ENCODE results near the gene PLPP1. TPM values are rescaled to one million over a fixed set of nuclear protein-coding genes. Genes with fewer than 3 reads are reported as not detected.
A peak's percentile ranks its signal among the peaks of the same experiment; 100 is the strongest.
"Not testable (repeated sequence)": the region's sequence is repeated elsewhere in the genome, so short reads cannot be mapped to it uniquely, and the experiment has no call there.

Gene PLPP1
- total RNA-seq, 2 donors from 2014 or later, result 5.9 to 6.8 TPM

DNA sequence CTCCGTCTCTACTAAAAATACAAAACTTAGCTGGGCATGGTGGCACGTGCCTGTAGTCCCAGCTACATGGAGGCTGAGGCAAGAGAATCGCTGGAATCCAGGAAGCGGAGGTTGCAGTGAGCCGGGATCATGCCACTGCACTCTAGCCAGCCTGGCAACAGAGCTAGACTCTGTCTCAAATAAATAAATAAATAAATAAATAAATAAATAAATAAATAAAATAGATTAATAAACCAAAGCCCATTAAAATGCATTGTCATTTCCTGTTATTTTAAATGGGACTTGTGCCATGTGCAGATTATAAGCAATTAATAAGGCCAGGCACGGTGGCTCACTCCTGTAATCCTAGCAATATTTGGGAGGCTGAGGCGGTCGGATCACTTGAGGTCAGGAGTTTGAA lies 2.6 kb upstream of the PLPP1 start:
- not testable (repeated sequence) for H3K27ac Mint-ChIP-seq; H3K9me3 Mint-ChIP-seq; H3K4me3 Mint-ChIP-seq; H3K36me3 Mint-ChIP-seq; DNase-seq (ENCODE audit: low spot score); ATAC-seq; H3K27me3 Mint-ChIP-seq
- peaks cover 13 to 20% of the 10 kb centered on the region in 2 donors for H3K4me1 Mint-ChIP-seq (ENCODE audit: low read depth in 2 of 2)

DNA sequence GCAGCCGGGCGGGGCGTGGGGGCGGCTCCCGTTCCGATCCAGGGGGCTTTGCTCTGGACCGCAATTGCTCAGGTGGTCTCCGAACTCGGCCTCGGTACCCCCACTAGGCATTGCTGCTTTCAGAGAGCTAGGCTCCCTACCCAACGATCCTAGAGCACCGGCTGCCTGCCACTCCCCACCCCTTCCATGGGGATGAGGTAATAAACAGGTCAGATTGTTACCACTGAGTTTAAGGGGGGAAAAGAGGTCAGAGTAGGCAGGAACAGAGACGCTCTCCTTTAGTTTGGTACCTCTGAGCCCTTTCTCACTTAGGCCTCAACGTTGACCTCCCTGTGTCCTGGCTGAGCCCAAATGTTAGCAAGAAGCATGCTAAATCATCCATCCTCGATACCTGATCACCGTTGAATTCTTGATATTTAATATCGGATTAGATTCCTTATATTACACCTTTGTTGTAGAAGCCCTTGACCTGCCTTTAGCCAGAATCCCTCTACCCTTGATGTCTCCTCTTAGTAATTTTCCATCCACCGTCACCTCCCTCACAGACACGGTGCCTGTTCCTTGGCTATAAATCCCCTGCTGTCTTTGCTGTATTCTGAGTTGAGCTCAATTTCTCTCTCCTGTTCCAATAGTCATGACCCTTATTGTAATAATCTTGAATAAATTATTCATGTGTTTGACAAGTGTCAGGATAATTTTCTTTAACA lies 588 bp upstream of the PLPP1 start:
- Mint-ChIP-seq H3K27me3 (peaks cover 0 to 6% of the 10 kb centered on the region in 2 donors), H3K4me3 (peak overlapping the region; percentile 92), H3K9me3 (no peaks in the 10 kb centered on the region), H3K27ac (peak overlapping the region; percentile 74 to 77), H3K4me1 (ENCODE audit: low read depth in 2 of 2) (peaks cover 13 to 20% of the 10 kb centered on the region in 2 donors), H3K36me3 (no peaks in the 10 kb centered on the region)
- DNase-seq (ENCODE audit: low spot score) (no peak), ATAC-seq (peak in 1 of 2 donors; percentile 3)

DNA sequence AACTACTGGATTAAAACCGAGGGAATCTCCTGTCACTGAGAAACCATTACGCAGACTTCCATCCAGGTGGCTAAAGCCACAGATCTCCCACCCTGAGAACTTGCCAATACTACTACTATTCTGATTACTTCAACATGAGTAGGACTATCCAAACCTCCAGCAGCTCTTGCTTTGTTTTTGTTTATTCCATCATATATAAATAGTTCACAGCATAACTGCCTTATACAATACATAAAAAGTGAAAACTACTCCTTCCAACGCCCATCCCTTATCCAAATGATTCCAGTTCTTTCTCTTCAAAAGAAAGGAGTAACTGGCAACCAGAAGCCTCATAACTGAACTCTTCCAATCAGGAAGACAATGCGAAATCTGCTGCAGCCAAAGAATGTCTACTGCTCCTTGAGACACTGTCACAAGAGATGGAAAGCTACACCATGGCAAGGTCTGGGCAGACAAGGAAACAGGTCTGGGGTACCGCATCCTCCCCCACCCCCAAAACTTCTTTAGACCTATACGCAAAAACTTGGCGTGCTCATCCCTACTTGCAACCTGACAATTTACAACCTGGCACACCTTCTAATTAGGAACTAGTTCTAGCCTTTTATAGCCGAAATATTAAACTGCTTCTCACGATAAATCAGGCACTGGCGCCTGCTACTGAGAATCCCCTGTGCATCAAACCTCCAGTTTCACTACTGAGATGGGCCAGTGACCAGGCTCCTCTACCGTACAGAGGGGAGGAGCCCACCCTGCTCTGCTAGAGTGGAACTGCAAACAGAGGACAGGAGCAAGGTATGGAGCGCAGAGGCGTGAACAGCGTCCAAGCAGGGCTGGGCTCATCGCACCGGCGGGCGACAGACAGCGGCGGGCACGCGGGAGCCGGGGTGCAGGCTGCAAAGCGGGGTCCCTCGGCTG lies 986 bp downstream of the PLPP1 start:
- H3K4me1 Mint-ChIP-seq (ENCODE audit: low read depth in 2 of 2), result peaks cover 13 to 18% of the 10 kb centered on the region in 2 donors
- H3K27me3 Mint-ChIP-seq, result peaks cover 0 to 6% of the 10 kb centered on the region in 2 donors
- no peaks in the 10 kb centered on the region for H3K9me3 Mint-ChIP-seq
- H3K36me3 Mint-ChIP-seq, result no peaks in the 10 kb centered on the region
- peak overlapping the region; percentile 92 for H3K4me3 Mint-ChIP-seq
- H3K27ac Mint-ChIP-seq, result peak overlapping the region in 1 of 2 donors; percentile 56
- ATAC-seq (peak; percentile 59 to 67), DNase-seq (ENCODE audit: low spot score) (no peak)

DNA sequence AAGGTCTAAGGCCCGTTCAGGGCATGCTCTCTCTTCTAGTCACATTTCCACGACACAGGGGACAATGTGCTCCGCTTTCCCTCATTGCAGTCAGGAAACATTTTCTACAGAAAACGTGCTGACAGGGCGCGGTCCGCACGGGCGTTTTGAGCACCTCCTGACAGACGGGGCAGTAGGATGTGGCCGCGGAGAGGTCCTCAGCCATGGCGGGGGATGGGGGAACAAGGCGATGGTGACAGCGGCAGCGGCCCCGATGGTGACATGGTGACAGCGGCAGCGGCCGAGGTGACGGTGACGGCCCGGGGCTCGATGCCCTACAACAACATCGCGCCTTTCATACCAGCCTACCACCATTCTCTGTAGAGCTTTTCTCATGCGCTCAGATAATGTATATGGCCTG lies 4.1 kb downstream of the PLPP1 start:
- H3K4me3 Mint-ChIP-seq, result no peak overlapping the region
- no peaks in the 10 kb centered on the region for H3K9me3 Mint-ChIP-seq
- no peak overlapping the region for H3K27ac Mint-ChIP-seq
- no peaks in the 10 kb centered on the region for H3K36me3 Mint-ChIP-seq
- peaks cover 0 to 10% of the 10 kb centered on the region in 2 donors for H3K27me3 Mint-ChIP-seq
- ATAC-seq, result no peak
- H3K4me1 Mint-ChIP-seq (ENCODE audit: low read depth in 2 of 2), result peaks cover 12 to 13% of the 10 kb centered on the region in 2 donors
- no peak for DNase-seq (ENCODE audit: low spot score)

DNA sequence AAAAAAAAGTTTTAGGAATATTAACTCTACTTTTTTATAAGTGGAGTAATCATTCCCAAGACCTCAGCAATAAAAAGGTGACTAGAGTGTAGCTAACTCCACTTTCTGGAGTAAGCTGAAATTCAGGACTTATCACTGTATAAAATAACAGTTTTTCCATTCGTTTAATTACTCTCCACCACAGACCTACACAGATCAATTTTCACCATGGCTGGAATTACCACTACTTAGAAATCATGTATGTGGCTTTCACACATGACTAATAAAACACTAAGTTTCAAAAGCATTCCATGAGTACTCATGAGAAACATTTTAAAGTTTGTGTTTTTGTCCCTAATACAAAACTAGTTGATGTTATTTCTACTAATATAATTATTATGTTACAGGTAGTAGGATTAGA lies 9.9 kb downstream of the PLPP1 start:
- Mint-ChIP-seq H3K27ac (no peak overlapping the region), H3K4me1 (ENCODE audit: low read depth in 2 of 2) (no peaks in the 10 kb centered on the region), H3K4me3 (no peak overlapping the region), H3K27me3 (peaks cover 0 to 6% of the 10 kb centered on the region in 2 donors), H3K36me3 (no peaks in the 10 kb centered on the region), H3K9me3 (no peaks in the 10 kb centered on the region)
- DNase-seq (ENCODE audit: low spot score), result no peak
- ATAC-seq, result peak in 1 of 2 donors; percentile 31

DNA sequence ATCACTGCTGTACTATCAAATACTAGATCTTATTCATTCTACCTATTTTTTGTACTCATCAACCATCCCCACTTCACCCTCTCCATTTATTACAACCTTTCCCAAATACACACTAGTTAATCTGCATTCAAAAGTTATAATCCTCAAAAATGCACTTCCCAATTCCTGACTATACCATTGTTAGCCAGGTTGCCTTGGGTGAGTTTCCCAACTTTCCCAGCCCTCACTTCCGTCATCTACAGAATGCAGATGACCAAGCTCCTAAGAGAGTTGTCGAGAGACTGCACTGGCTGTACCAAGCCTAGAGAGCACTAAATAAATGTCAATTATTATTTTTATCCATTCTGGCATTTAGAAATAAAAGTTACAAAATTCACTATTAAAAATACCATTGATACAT lies 11.5 kb downstream of the PLPP1 start:
- Mint-ChIP-seq H3K27ac (no peak overlapping the region), H3K36me3 (no peaks in the 10 kb centered on the region), H3K9me3 (no peaks in the 10 kb centered on the region), H3K4me1 (ENCODE audit: low read depth in 2 of 2) (no peaks in the 10 kb centered on the region), H3K27me3 (peaks cover 0 to 6% of the 10 kb centered on the region in 2 donors), H3K4me3 (no peak overlapping the region)
- DNase-seq (ENCODE audit: low spot score), result no peak
- no peak for ATAC-seq

DNA sequence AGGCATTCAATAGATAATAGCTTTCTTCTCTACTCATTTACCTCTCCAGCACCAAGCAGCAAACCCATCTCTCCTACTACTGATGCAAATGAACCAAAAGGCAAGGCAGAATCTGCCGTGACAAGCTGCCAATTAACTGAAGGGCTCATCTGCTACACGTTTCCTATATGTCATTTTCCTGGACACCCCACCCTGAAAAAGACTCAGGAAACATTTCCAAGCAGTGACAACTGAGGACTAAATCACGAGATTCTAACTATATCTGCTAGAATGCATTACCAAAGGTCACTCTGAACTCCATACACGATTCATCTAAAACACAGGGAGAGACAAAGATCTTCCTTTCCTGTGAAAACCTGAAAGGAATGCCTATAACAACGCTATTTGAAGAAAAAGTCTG lies 12.9 kb downstream of the PLPP1 start:
- Mint-ChIP-seq H3K4me1 (ENCODE audit: low read depth in 2 of 2) (no peaks in the 10 kb centered on the region), H3K36me3 (no peaks in the 10 kb centered on the region), H3K27me3 (peaks cover 0 to 3% of the 10 kb centered on the region in 2 donors), H3K9me3 (no peaks in the 10 kb centered on the region), H3K27ac (no peak overlapping the region), H3K4me3 (no peak overlapping the region)
- ATAC-seq (no peak), DNase-seq (ENCODE audit: low spot score) (no peak)

DNA sequence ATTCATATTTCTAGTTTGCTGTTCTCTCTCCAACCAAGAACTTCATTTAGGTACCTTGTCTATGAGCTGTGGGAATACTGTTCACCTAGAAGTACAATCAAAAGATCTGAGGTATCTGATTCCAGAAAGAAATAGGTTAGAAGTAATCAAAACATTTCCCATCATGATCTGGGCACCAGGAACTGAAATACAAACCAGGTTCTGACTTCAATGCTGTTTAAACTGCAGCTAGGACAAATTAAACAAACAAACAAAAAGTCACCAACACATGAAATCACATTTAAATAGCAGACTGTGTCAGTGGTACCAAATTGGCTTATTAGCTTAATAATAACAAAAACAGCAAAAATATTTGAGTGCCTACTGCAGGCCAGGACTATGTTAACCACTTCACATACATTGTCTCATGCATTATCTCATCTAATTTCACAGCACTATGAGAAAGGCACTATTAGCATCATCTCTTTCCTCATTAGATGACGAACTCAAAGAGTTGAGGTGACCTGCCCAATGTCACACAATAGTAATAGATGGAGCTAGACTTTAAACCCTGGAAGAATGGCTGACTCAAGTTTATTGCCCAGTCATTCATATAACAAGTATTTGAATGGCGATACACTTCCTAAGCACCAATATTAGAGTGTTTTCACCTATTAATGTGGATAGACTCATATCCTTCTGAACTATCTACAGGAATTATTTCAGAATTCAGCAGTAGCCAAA lies 14.5 kb downstream of the PLPP1 start:
- Mint-ChIP-seq H3K4me3 (no peak overlapping the region), H3K4me1 (ENCODE audit: low read depth in 2 of 2) (no peaks in the 10 kb centered on the region), H3K27ac (no peak overlapping the region), H3K36me3 (no peaks in the 10 kb centered on the region), H3K9me3 (no peaks in the 10 kb centered on the region), H3K27me3 (peaks cover 8 to 12% of the 10 kb centered on the region in 2 donors)
- ATAC-seq (no peak), DNase-seq (ENCODE audit: low spot score) (no peak)

DNA sequence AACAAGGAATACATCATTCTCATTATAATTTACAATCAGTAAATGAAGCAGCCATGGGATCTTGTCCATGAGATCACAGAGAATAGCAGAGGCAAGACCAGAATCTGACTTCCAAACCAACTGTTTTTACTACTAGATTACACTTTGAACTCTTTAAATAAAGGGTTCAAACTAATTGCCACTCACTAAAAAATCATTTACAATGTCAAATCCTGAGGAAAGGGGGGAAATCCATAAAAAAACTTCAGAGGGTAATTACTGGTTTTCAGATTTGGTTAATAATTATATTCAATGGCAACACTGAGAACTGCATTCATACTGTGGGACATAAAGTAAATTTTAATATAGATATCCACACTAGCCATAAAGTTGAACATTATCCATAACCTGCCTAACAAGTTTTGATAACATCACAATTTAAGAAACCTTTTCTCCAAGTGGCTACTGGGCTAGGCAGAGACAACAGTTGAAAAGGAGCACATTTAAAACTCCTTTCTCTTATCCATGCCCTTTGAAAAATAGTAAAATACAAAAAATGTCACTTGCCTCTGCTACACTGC lies 15.9 kb downstream of the PLPP1 start:
- H3K36me3 Mint-ChIP-seq, result no peaks in the 10 kb centered on the region
- H3K27ac Mint-ChIP-seq, result no peak overlapping the region

DNA sequence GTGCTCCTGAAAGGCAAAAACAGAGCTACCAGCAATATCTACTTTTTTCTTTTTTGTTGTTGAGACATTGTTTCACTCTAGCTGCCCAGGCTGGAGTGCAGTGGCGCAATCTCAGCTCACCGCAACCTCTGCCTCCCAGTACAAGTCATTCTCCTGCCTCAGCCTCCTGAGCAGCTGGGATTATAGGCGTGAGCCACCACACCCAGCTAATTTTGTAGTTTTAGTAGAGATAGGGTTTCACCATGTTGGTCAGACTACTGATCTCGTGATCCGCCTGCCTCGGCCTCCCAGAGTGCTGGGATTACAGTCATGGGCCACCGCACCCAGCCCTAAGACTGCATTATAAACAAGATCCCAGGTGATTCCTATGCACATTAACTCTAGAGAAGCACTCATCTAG lies 17.0 kb downstream of the PLPP1 start:
- no peak for DNase-seq (ENCODE audit: low spot score)
- Mint-ChIP-seq H3K27me3 (peaks cover 9 to 12% of the 10 kb centered on the region in 2 donors), H3K36me3 (no peaks in the 10 kb centered on the region), H3K4me3 (no peak overlapping the region), H3K27ac (no peak overlapping the region), H3K4me1 (ENCODE audit: low read depth in 2 of 2) (no peaks in the 10 kb centered on the region), H3K9me3 (no peaks in the 10 kb centered on the region)
- ATAC-seq, result no peak

More for the DNA sequence above, 15.9 kb downstream of the PLPP1 start:
- H3K4me3 Mint-ChIP-seq, result no peak overlapping the region
- peaks cover 9 to 12% of the 10 kb centered on the region in 2 donors for H3K27me3 Mint-ChIP-seq
- ATAC-seq, result no peak
- no peaks in the 10 kb centered on the region for H3K9me3 Mint-ChIP-seq
- DNase-seq (ENCODE audit: low spot score), result no peak
- no peaks in the 10 kb centered on the region for H3K4me1 Mint-ChIP-seq (ENCODE audit: low read depth in 2 of 2)

DNA sequence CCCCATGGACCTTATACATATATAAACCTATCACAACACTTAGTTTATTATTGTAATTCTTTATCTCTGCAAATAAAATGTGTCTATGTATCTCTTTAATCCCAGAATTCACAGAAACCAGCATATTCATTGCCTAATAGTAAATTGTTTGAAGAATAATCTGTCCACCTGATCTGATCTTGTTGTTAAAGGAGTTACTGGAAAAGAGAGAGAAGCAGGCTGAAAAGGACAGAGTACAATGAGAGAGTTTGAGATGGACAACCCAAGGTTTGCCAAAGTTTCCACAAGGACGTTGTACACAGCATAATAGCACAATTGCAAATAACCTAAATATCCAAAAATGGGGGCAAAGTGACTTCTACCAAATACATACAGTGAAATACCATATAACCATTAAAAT lies 23.8 kb downstream of the PLPP1 start:
- Mint-ChIP-seq H3K27me3 (peaks cover 7 to 11% of the 10 kb centered on the region in 2 donors), H3K4me1 (ENCODE audit: low read depth in 2 of 2) (no peaks in the 10 kb centered on the region), H3K9me3 (no peaks in the 10 kb centered on the region), H3K36me3 (no peaks in the 10 kb centered on the region), H3K27ac (no peak overlapping the region), H3K4me3 (no peak overlapping the region)
- no peak for DNase-seq (ENCODE audit: low spot score)
- ATAC-seq, result no peak

DNA sequence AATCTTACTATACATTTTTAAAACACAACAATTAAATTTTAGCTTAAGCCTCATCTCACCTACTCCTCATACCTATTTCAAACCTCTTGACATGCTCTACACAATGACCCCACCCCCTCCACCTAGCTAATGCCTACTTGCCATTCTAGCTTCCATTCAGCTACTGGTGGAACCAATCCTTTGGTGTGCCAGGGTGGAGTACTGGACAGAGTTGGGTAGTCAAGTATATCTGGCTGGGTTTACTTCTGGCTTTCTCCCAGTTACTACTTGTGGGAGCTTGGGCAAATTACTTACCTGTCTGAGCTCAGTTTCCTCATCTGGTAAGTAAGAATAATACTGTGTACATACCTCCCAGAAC lies 24.3 kb downstream of the PLPP1 start:
- Mint-ChIP-seq H3K36me3 (no peaks in the 10 kb centered on the region), H3K4me3 (no peak overlapping the region), H3K27ac (no peak overlapping the region), H3K4me1 (ENCODE audit: low read depth in 2 of 2) (no peaks in the 10 kb centered on the region), H3K27me3 (peaks cover 2 to 7% of the 10 kb centered on the region in 2 donors), H3K9me3 (no peaks in the 10 kb centered on the region)
- ATAC-seq, result no peak
- no peak for DNase-seq (ENCODE audit: low spot score)

DNA sequence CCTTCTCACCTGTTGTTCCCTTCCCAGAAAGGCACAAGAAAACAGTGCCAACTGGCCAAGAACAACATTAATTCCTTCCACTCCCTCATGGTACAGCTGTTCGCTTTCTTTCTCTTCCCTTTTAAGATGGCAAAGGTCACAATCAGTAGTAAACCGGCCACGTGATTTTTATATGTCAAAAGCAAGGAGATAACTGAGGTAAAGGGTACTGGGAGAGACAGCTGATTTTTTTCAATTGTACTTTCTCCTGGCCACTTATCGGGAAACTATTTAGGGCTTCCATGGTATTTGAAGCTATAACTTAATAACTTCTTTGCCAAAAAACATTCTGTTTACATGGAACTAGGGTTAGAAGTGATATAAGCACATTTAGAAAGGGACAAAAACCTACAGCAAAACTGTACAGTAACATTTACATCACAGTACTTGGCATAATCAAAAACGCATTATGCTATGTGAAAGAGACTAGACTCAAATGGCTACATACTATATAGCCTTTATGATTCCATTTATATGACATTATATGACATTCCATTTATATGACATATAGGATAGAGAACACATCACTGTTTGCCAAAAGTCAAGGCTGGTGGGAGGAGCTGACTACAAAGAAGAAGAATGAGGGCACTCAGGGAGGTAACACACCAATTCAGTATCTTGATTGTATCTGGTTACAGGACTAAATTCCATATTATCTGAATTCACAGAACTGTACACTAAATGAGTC lies 24.8 kb downstream of the PLPP1 start:
- DNase-seq (ENCODE audit: low spot score), result no peak
- H3K4me3 Mint-ChIP-seq, result no peak overlapping the region
- H3K27ac Mint-ChIP-seq, result no peak overlapping the region
- no peaks in the 10 kb centered on the region for H3K9me3 Mint-ChIP-seq
- H3K27me3 Mint-ChIP-seq, result peaks cover 0 to 7% of the 10 kb centered on the region in 2 donors
- ATAC-seq, result no peak
- H3K4me1 Mint-ChIP-seq (ENCODE audit: low read depth in 2 of 2), result no peaks in the 10 kb centered on the region
- no peaks in the 10 kb centered on the region for H3K36me3 Mint-ChIP-seq
